Measurements from ENCODE around the gene TPGS1. TPM values are rescaled to one million over a fixed set of nuclear protein-coding genes. Genes with fewer than 3 reads are reported as not detected.

TPGS1 gene
- total and polyA plus RNA-seq, 2 donors (not counting 3 experiments of a cell fraction or from before 2014, with no cell fraction given) = 20.9 to 24.7 TPM

DNA sequence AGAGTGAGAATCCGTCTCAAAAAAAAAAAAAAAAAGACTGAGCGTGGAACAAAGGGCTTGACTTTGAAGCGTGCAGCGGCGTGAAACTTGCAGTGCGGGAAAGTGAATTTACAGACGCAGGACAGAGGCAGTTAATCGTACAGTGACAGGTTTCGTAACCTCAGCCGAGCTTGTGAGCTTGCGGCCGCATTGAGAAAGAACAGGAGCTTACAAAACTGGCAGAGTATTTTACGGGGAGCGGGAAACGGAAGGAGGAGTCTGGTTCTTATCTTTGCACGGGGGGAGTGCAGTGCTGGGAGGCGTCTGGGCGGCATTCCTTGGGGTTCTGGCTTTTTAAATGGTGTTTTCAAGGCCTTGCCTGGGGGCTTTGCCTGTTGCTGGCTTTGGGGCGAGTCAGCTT, 59.1 kb downstream of the TPGS1 start:
- Histone ChIP-seq H3K79me2 (ENCODE audit: control insufficient read depth, insufficient read depth, low read length) (no peaks in the 10 kb centered on the region), H2AFZ (ENCODE audit: low read depth, low read length) (no peak overlapping the region), H3K4me1 (ENCODE audit: control insufficient read depth, extremely low read depth, insufficient read depth, low read length) (peaks cover 5% of the 10 kb centered on the region), H3K4me2 (ENCODE audit: insufficient read depth, low read length) (no peak overlapping the region), H4K20me1 (replicated peaks; ENCODE audit: control insufficient read depth, extremely low read depth, insufficient read depth, low read length) (no peaks in the 10 kb centered on the region), H3K9ac (replicated peaks; ENCODE audit: extremely low read depth, insufficient read depth, low read length) (no peak overlapping the region), H3K27ac (ENCODE audit: insufficient read depth, low read depth, low read length) (no peak overlapping the region), H3K9me1 (replicated peaks; ENCODE audit: control insufficient read depth, extremely low read depth, insufficient read depth, low read length) (no peaks in the 10 kb centered on the region), H3K36me3 (ENCODE audit: control insufficient read depth in 2 of 2, extremely low read depth in 1 of 2, insufficient read depth in 2 of 2, low read length in 2 of 2) (no peaks in the 10 kb centered on the region), H3K4me3 (replicated peaks in 1 of 3; ENCODE audit: insufficient read depth in 1 of 3, low read depth in 1 of 3, low read length in 3 of 3) (no peak overlapping the region), H3K27me3 (ENCODE audit: control insufficient read depth in 2 of 2, insufficient read depth in 2 of 2, low read length in 2 of 2) (no peaks in the 10 kb centered on the region), H3K9me3 (replicated peaks; ENCODE audit: control insufficient read depth, insufficient read depth, low read length) (no peaks in the 10 kb centered on the region)
- intact Hi-C loops (cut with micrococcal nuclease) (no loop called here), dilution Hi-C loops (cut with MboI; ENCODE audit: extremely low pct_ligation_motif_present, low sequenced_read_pairs) (no loop called here)
- POLR2A ChIA-PET = no interaction called here
- DNase-seq (ENCODE audit: low read depth, low spot score) = no peak
- TF ChIP-seq GATA2 (IDR thresholded peaks at IDR 0.05; ENCODE audit: insufficient read depth, insufficient read length, low read depth, low read length) = no peak
- TF ChIP-seq POLR2AphosphoS5 (IDR thresholded peaks at IDR 0.05; ENCODE audit: insufficient read depth, low read depth, low read length) = no peak
- no peak for TF ChIP-seq POLR2A (IDR thresholded peaks at IDR 0.05; ENCODE audit: low read depth, low read length)
- TF ChIP-seq MYC (IDR thresholded peaks at IDR 0.05; ENCODE audit: low read depth, low read length) = no peak
- TF ChIP-seq FOS (IDR thresholded peaks at IDR 0.05; ENCODE audit: borderline replicate concordance, insufficient read depth, low read length) = no peak
- TF ChIP-seq JUN (IDR thresholded peaks at IDR 0.05; ENCODE audit: borderline replicate concordance, insufficient read depth, insufficient read length, low read depth) = no peak
- TF ChIP-seq MAX (IDR thresholded peaks at IDR 0.05; ENCODE audit: insufficient read depth, insufficient read length) = no peak
- TF ChIP-seq EZH2 (IDR thresholded peaks at IDR 0.05; ENCODE audit: borderline replicate concordance, low read depth, low read length, severe bottlenecking) = no peak
- TF ChIP-seq, protein P1, sequence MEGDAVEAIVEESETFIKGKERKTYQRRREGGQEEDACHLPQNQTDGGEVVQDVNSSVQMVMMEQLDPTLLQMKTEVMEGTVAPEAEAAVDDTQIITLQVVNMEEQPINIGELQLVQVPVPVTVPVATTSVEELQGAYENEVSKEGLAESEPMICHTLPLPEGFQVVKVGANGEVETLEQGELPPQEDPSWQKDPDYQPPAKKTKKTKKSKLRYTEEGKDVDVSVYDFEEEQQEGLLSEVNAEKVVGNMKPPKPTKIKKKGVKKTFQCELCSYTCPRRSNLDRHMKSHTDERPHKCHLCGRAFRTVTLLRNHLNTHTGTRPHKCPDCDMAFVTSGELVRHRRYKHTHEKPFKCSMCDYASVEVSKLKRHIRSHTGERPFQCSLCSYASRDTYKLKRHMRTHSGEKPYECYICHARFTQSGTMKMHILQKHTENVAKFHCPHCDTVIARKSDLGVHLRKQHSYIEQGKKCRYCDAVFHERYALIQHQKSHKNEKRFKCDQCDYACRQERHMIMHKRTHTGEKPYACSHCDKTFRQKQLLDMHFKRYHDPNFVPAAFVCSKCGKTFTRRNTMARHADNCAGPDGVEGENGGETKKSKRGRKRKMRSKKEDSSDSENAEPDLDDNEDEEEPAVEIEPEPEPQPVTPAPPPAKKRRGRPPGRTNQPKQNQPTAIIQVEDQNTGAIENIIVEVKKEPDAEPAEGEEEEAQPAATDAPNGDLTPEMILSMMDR (IDR thresholded peaks at IDR 0.05; ENCODE audit: extremely low read depth in 1 of 2, insufficient read depth in 1 of 2, low read depth in 1 of 2, low read length in 2 of 2) = no peak
- CTCF ChIA-PET = no interaction called here
- no TSS peak for BruUV-seq (replicated peaks)
- FAIRE-seq = no peak

Measured in endothelial cell of umbilical vein (primary cell).